HL-60/S4 treated with retinoic acid at 250 ng/mL for 4 days and 3 days (cell line): ENCODE results near the gene MX1.

ENCODE experiments used
- in situ Hi-C: fragments of 300-500 bp; cut with MboI; formaldehyde crosslinking; loops from 2 replicates; pipeline ENCODE4 v1.7.0; 2022; ENCODE audit warnings: low sequenced_read_pairs

Gene MX1, protein sequence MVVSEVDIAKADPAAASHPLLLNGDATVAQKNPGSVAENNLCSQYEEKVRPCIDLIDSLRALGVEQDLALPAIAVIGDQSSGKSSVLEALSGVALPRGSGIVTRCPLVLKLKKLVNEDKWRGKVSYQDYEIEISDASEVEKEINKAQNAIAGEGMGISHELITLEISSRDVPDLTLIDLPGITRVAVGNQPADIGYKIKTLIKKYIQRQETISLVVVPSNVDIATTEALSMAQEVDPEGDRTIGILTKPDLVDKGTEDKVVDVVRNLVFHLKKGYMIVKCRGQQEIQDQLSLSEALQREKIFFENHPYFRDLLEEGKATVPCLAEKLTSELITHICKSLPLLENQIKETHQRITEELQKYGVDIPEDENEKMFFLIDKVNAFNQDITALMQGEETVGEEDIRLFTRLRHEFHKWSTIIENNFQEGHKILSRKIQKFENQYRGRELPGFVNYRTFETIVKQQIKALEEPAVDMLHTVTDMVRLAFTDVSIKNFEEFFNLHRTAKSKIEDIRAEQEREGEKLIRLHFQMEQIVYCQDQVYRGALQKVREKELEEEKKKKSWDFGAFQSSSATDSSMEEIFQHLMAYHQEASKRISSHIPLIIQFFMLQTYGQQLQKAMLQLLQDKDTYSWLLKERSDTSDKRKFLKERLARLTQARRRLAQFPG

GRCh38 chr21:41425954-41426675 is at the start of gene MX1:
TSS of gene MX1 (plus strand) at chr21:41426239. CDS start at chr21:41432071, 5,832 bp downstream.
- in situ Hi-C loops: no loop called here

GRCh38 chr21:41377715-41378114 is 48.3 kb upstream of the MX1 start:
- in situ Hi-C loops: no loop called here

DNA sequence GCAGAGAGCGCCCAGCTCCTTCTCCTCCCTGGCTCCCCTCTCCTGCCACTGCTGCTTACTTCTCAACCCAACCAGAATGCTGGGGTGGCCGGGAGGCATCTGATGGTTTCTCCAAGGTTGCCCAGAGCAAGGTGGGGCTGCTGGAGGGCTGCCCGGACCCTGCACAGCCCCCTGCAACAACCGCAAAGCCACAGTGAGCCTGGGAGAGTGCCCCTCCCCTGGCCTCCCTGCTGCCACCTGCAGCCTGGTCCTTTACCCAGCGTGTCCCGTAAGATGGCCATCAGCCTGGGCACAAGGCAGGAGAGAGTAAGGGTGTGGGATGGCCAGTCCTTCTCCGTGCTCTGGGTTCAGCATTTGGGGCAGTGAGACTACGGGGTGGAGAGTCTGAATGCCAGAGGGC is 47.2 kb upstream of the MX1 start:
- in situ Hi-C loops: no loop called here

- in situ Hi-C loops: no loop called here
Measured at GRCh38 chr21:41379901-41380300, 46.1 kb upstream of the MX1 start.

DNA sequence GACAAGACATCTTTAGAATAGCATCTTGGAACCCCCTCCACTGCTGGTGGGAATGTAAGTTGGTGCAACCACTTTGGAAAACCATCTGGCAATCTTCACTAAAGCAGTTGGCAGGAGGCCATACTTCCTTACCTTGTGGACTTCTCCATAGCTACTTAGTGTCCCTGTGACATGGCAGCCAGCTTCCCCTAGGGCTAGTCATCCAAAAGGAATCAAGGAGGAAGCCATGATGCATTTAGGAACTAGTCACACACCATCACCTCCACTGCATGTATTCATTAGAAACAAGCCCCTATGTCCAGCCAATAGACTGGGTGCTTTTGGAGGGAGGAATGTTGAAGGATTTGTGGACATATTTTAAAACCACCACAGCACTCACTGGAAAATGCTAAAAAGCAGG is 44.3 kb upstream of the MX1 start:
- in situ Hi-C loops: no loop called here

DNA sequence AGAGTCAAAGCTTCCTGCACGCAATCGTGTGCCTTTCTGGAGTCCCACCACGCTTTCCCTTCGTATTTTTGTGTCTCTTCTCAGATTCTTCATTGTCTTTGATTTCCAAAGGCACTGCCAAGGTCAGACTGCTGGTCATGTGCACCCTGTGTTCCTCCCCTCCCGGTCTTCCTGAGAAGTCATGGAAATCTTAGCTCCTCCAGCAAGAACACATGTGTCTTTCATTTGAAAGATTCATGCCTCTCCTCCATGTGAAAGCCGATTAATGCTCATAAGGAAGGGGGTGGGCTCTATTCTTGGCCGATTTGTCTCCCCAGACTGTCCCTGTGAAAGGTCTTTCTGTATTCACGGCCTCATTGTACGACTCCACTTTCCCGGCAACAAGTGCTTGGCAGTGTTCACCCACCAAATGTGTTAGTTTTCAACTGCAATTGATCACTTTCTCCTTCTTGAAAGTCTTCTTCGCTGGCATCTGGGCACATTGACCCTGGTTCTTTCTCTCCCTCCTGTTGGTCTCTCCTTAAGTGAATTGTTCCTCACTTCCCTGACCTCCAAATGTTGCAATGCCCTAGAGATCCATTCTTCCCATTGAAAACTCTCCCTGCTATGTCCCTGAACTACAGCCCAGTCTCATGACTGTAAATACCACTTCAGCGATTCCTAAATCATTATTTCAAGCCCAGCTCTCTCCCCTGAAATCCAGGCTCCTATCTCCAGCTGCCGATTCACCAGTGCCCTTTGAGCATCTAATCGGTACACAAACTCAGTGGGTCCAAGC is 38.8 kb upstream of the MX1 start:
- in situ Hi-C loops: no loop called here

- in situ Hi-C loops: no loop called here
Measured at GRCh38 chr21:41387824-41388223, 38.2 kb upstream of the MX1 start.

- in situ Hi-C loops: no loop called here
Measured at GRCh38 chr21:41388259-41388658, 37.8 kb upstream of the MX1 start.

DNA sequence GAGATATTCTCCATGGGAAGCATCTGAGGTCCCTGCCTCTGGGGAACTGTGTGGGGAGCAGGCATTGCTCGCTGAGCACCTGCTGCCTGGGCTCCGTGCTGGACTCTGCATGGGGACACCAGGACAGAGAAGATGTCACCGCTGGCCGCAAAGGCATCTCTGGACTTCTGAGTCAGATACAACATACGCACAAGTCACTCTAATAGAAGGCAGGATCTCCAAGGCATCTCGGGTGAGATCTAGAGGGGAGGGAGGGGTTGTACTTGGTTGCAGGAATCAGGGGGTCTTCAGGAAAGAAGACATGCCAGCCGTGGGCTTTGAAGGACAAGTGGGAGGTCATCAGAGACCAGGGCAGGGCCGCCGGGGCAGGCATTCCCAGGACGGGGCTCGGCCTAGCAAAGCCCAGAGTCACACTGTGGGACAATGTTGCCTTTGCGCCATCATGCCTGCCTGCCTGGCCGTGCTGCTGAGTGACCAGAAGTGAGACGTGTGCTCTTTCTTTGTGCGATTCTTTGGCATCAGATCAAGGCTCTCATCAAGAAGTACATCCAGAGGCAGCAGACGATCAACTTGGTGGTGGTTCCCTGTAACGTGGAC is 35.9 kb upstream of the MX1 start:
- in situ Hi-C loops: no loop called here

- in situ Hi-C loops: no loop called here
Measured at GRCh38 chr21:41393876-41394465, 32.1 kb upstream of the MX1 start.

DNA sequence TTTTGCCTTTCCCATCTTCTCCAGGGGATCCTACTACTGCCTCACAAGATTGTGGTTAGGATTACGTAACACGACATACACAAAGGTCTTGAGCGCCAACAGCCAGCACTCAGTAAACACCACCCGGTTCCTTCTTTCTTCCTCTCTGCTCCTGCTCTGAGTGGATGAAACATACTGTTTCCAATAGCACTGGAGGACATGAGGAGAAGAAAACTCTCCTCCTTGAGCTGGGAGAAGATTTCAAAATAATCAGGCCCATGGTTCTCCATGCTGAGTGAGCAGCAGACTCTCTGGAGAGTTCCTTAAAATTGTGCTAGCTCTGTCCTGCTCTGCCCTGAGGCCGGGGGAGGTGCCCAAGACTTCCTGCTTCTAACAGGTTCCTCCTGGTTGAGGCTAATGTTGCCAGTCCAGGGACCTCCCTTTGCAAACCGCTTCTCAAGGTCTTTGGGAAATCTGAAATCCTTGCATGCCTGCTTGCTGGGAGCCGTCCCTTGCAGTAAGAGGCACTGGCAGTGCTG is 29.4 kb upstream of the MX1 start:
- in situ Hi-C loops: no loop called here

DNA sequence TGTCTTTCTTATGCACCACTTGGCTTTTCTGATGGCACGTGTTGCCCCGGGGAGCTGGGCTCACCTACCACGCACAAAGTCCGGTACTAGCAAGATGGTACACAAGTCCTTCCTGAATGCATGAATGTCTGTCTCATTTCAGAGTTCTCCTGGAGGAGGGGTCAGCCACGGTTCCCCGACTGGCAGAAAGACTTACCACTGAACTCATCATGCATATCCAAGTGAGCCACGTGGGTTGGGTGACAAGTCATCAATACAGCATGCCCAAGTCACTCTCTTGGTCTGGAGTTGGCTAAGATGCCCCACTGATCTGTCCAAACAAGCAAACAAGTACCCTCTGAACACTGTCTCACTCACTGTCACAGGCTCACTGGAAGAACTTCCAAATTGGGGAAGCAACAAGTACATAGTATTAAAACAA is 28.6 kb upstream of the MX1 start:
- in situ Hi-C loops: no loop called here

GRCh38 chr21:41398251-41398650 is 27.8 kb upstream of the MX1 start:
- in situ Hi-C loops: no loop called here

- in situ Hi-C loops: no loop called here
Measured at GRCh38 chr21:41398831-41399230, 27.2 kb upstream of the MX1 start.

GRCh38 chr21:41399246-41399800 is 26.7 kb upstream of the MX1 start:
- in situ Hi-C loops: no loop called here

DNA sequence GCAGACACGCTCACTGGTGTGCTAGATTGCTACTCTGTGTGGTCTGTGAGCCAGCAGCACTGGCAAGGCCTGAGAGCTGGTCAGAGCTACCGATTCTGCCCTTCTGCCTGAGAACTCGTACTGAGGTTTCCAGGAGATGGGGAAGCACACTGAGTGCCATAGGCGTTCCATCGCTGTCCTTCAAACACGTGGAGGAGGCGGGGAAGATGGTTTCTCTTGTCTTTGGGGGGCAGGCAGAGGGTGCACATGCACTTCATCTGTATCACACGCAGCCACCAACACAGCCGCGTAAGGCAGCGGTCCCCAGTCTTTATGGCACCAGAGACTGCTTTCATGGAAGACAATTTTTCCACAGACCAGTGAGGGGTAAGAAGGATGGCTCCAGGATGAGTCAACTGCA is 23.8 kb upstream of the MX1 start:
- in situ Hi-C loops: no loop called here

DNA sequence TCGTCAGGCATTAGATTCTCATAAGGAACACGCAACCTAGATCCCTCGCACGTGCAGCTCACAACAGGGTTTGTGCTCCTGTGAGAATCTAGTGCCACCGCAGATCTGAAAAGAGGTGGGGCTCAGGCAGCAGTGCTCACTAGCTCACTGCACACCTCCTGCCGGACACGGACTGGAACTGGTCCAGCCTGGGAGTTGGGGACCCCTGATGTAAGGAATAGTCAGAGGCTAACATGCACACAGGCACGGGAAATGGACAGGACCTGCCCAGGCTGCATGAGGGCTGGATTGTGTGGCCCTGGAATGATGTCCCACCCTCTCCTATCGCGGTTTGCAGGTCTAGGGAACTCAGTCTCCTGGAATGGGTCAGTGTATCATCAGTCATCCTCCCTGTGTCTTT is 23.2 kb upstream of the MX1 start:
- in situ Hi-C loops: no loop called here

DNA sequence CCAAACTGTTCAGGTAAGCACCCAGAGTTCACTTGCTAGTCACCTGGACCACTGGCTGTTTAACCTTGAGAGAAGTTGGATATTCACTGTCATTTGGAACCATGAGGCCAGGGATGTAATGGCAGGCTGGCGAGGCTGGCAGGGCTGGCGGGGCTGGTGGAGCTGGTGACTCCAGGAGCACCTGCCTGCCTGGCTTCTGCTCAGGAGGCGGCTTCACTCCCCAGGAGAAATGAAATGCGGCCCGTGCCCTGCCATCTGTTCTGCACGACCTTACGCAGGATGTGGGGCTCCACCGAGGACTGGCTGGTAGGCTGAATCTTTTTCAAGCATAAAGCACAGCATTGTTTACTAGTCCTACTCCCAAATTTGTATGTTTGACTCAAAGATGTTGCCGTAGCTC is 22.7 kb upstream of the MX1 start:
- in situ Hi-C loops: no loop called here

- in situ Hi-C loops: no loop called here
Measured at GRCh38 chr21:41403966-41404365, 22.1 kb upstream of the MX1 start.

- in situ Hi-C loops: no loop called here
Measured at GRCh38 chr21:41405321-41405720, 20.7 kb upstream of the MX1 start.
